Astrocyte (in vitro differentiated cells and primary cell): Measurements from ENCODE around the gene SIGLEC6.

Experiments used
- EZH2 ChIP-seq: IDR thresholded peaks from 2 replicates; pipeline ENCODE4 v1.6.1; 2012; ENCODE audit warnings: mild to moderate bottlenecking, low read length, inconsistent platforms; ENCODE audit not compliant: insufficient read depth
- TF ChIP-seq, protein P1 (sequence below): IDR thresholded peaks from 2 replicates; pipeline ENCODE4 v1.5.1; 2011; ENCODE audit warnings: low read depth, mild to moderate bottlenecking, inconsistent platforms, low read length, moderate library complexity; ENCODE audit not compliant: insufficient read depth

GRCh38 chr19:51571599-51571998 is 40.1 kb upstream of the SIGLEC6 start:
- TF ChIP-seq, protein P1, sequence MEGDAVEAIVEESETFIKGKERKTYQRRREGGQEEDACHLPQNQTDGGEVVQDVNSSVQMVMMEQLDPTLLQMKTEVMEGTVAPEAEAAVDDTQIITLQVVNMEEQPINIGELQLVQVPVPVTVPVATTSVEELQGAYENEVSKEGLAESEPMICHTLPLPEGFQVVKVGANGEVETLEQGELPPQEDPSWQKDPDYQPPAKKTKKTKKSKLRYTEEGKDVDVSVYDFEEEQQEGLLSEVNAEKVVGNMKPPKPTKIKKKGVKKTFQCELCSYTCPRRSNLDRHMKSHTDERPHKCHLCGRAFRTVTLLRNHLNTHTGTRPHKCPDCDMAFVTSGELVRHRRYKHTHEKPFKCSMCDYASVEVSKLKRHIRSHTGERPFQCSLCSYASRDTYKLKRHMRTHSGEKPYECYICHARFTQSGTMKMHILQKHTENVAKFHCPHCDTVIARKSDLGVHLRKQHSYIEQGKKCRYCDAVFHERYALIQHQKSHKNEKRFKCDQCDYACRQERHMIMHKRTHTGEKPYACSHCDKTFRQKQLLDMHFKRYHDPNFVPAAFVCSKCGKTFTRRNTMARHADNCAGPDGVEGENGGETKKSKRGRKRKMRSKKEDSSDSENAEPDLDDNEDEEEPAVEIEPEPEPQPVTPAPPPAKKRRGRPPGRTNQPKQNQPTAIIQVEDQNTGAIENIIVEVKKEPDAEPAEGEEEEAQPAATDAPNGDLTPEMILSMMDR: no peak
- TF ChIP-seq EZH2: no peak
